ENCODE results near the gene OR52K2.
"Not testable (repeated sequence)": the region's sequence is repeated elsewhere in the genome, so short reads cannot be mapped to it uniquely, and the experiment has no call there.

The OR52K2 gene

GRCh38 chr11:4480577-4481239 lies 31.6 kb downstream of the OR52K2 start:
- peak; percentile 33 for DNase-seq

- no peak for DNase-seq
These were observed 32.1 kb downstream of the OR52K2 start for GRCh38 chr11:4481240-4481582.

GRCh38 chr11:4482445-4482844 lies 33.4 kb downstream of the OR52K2 start, which contains the start of gene OR52K1:
OR52K1 (plus strand) TSS chr11:4482646; CDS start chr11:4488901, 6,255 bp downstream.
- no peak for DNase-seq

- DNase-seq, result no peak
These were observed 35.2 kb downstream of the OR52K2 start for GRCh38 chr11:4484310-4484709.

GRCh38 chr11:4491405-4491804 lies 42.3 kb downstream of the OR52K2 start:
- not testable (repeated sequence) for DNase-seq

GRCh38 chr11:4491878-4492606 lies 42.9 kb downstream of the OR52K2 start:
- DNase-seq, result no peak

- no peak for DNase-seq
These were observed 44.4 kb downstream of the OR52K2 start for GRCh38 chr11:4493480-4493818.

- no peak for DNase-seq
These were observed 46.4 kb downstream of the OR52K2 start for GRCh38 chr11:4495487-4495886.

- no peak for DNase-seq
These were observed 46.9 kb downstream of the OR52K2 start for GRCh38 chr11:4495986-4496385.

- no peak for DNase-seq
These were observed 47.6 kb downstream of the OR52K2 start for GRCh38 chr11:4496557-4497248.

Data from fibroblast of skin of scalp (primary cell).